ENCODE results near the gene CDHR2. TPM values are rescaled to one million over a fixed set of nuclear protein-coding genes. Genes with fewer than 3 reads are reported as not detected.
A peak's percentile ranks its signal among the peaks of the same experiment; 100 is the strongest.

CDHR2 gene
- total RNA-seq, 1 experiment from 2014 or later, result 0.63 TPM

- no peak for TF ChIP-seq USF1 (CRISPR knock-in tag; IDR thresholded peaks at IDR 0.05)
Observed at GRCh38 chr5:176517053-176517661, 32.0 kb upstream of the CDHR2 start (continued).

GRCh38 chr5:176519810-176520720, 29.1 kb upstream of the CDHR2 start:
- H3K4me3 Mint-ChIP-seq, result no peak overlapping the region
- ATAC-seq, result peak; percentile 58; the same call in 1 of the 2 replicates
- ChIA-PET CTCF (no interaction called here), POLR2A (interaction anchor here (1.0 to 1.2 kb wide), 2 partner anchors 15 to 16 kb away, joined by 3 to 4 read pairs; no protein-coding TSS in a partner anchor)
- TF ChIP-seq ATF6 (CRISPR knock-in tag; IDR thresholded peaks at IDR 0.05) (no peak), ATF1 (CRISPR knock-in tag; IDR thresholded peaks at IDR 0.05) (no peak), ZNF219 (CRISPR knock-in tag; IDR thresholded peaks at IDR 0.05; ENCODE audit: borderline replicate concordance) (no peak), USF1 (CRISPR knock-in tag; IDR thresholded peaks at IDR 0.05) (no peak), JUN (CRISPR knock-in tag; IDR thresholded peaks at IDR 0.05) (no peak), MAX (CRISPR knock-in tag; IDR thresholded peaks at IDR 0.05) (no peak), ZNF281 (CRISPR knock-in tag; IDR thresholded peaks at IDR 0.05) (no peak), JAZF1 (CRISPR knock-in tag; IDR thresholded peaks at IDR 0.05) (no peak), USF2 (CRISPR knock-in tag; IDR thresholded peaks at IDR 0.05) (no peak)
- H3K27ac Mint-ChIP-seq, result no peak overlapping the region
- H3K27me3 Mint-ChIP-seq (ENCODE audit: low read depth), result peaks cover 2% of the 10 kb centered on the region; the same call in 1 of the 2 replicates
- peaks cover 6% of the 10 kb centered on the region for H3K4me1 Mint-ChIP-seq
- no peaks in the 10 kb centered on the region for H3K9me3 Mint-ChIP-seq
- no peak for DNase-seq (ENCODE audit: low spot score)
- H3K36me3 Mint-ChIP-seq, result no peaks in the 10 kb centered on the region

GRCh38 chr5:176521286-176521685, 27.9 kb upstream of the CDHR2 start:
- DNase-seq (ENCODE audit: low spot score) (no peak), ATAC-seq (no peak)
- POLR2A ChIA-PET, result interaction anchor here (1.2 kb wide), 1 partner anchor 14 kb away, joined by 4 read pairs; no protein-coding TSS in a partner anchor
- Mint-ChIP-seq H3K9me3 (no peaks in the 10 kb centered on the region), H3K36me3 (no peaks in the 10 kb centered on the region), H3K4me3 (no peak overlapping the region), H3K4me1 (peaks cover 6% of the 10 kb centered on the region), H3K27me3 (ENCODE audit: low read depth) (peaks cover 2% of the 10 kb centered on the region; the same call in 1 of the 2 replicates), H3K27ac (no peak overlapping the region)
- TF ChIP-seq CBFB (CRISPR knock-in tag; IDR thresholded peaks at IDR 0.05; ENCODE audit: low read depth), result no peak
- TF ChIP-seq ZNF232 (CRISPR knock-in tag; IDR thresholded peaks at IDR 0.05), result no peak
- TF ChIP-seq NR1H2 (CRISPR knock-in tag; IDR thresholded peaks at IDR 0.05), result no peak
- no peak for TF ChIP-seq ZNF512 (CRISPR knock-in tag; IDR thresholded peaks at IDR 0.05; ENCODE audit: borderline replicate concordance)
- CTCF ChIA-PET, result interaction anchor here (1.2 kb wide), 1 partner anchor 16 kb away, joined by 5 read pairs; the partner anchor contains the start of gene RNF44
